ENCODE measurements around the gene ALMS1.
"Not testable (repeated sequence)": the region's sequence is repeated elsewhere in the genome, so short reads cannot be mapped to it uniquely, and the experiment has no call there.

Gene ALMS1

DNA sequence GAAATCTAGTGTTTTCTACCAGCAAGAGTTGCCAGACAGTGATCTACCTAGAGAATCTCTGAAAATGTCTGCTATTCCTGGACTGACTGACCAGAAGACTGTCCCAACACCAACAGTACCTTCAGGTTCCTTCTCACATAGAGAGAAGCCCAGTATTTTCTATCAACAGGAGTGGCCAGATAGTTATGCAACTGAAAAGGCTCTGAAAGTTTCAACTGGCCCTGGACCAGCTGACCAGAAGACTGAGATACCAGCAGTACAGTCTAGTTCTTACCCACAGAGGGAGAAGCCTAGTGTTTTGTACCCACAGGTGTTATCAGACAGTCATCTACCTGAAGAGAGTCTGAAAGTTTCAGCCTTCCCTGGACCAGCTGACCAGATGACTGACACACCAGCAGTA, 63.8 kb downstream of the ALMS1 start:
- TF ChIP-seq, protein P1, sequence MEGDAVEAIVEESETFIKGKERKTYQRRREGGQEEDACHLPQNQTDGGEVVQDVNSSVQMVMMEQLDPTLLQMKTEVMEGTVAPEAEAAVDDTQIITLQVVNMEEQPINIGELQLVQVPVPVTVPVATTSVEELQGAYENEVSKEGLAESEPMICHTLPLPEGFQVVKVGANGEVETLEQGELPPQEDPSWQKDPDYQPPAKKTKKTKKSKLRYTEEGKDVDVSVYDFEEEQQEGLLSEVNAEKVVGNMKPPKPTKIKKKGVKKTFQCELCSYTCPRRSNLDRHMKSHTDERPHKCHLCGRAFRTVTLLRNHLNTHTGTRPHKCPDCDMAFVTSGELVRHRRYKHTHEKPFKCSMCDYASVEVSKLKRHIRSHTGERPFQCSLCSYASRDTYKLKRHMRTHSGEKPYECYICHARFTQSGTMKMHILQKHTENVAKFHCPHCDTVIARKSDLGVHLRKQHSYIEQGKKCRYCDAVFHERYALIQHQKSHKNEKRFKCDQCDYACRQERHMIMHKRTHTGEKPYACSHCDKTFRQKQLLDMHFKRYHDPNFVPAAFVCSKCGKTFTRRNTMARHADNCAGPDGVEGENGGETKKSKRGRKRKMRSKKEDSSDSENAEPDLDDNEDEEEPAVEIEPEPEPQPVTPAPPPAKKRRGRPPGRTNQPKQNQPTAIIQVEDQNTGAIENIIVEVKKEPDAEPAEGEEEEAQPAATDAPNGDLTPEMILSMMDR (IDR thresholded peaks at IDR 0.05; ENCODE audit: low read depth, low read length, poor library complexity, severe bottlenecking): no peak
- TF ChIP-seq EZH2phosphoT487 (IDR thresholded peaks at IDR 0.05; ENCODE audit: borderline replicate concordance, low read length): no peak
- no peaks in the 10 kb centered on the region for H3K79me2 ChIP-seq (ENCODE audit: control insufficient read depth, low read length)
- no peak overlapping the region for H3K27ac ChIP-seq (ENCODE audit: low read depth, low read length)
- no peaks in the 10 kb centered on the region for H3K9me3 ChIP-seq (ENCODE audit: control insufficient read depth, insufficient read depth, low read length)
- no peaks in the 10 kb centered on the region for H4K20me1 ChIP-seq (ENCODE audit: control insufficient read depth, insufficient read depth, low read depth, low read length)
- H3K36me3 ChIP-seq (ENCODE audit: control insufficient read depth, low read length): peaks cover 53% of the 10 kb centered on the region
- no peaks in the 10 kb centered on the region for H3K4me1 ChIP-seq (ENCODE audit: control insufficient read depth, low read length)
- H3K4me3 ChIP-seq (ENCODE audit: low read length): no peak overlapping the region
- no peaks in the 10 kb centered on the region for H3F3A ChIP-seq (ENCODE audit: control insufficient read depth, insufficient read depth)
- H3K4me2 ChIP-seq (ENCODE audit: low read length): no peak overlapping the region
- no peaks in the 10 kb centered on the region for H3K9me2 ChIP-seq (replicated peaks; ENCODE audit: control insufficient read depth, low read length)
- H3K27me3 ChIP-seq (ENCODE audit: control insufficient read depth, low read length): no peaks in the 10 kb centered on the region

DNA sequence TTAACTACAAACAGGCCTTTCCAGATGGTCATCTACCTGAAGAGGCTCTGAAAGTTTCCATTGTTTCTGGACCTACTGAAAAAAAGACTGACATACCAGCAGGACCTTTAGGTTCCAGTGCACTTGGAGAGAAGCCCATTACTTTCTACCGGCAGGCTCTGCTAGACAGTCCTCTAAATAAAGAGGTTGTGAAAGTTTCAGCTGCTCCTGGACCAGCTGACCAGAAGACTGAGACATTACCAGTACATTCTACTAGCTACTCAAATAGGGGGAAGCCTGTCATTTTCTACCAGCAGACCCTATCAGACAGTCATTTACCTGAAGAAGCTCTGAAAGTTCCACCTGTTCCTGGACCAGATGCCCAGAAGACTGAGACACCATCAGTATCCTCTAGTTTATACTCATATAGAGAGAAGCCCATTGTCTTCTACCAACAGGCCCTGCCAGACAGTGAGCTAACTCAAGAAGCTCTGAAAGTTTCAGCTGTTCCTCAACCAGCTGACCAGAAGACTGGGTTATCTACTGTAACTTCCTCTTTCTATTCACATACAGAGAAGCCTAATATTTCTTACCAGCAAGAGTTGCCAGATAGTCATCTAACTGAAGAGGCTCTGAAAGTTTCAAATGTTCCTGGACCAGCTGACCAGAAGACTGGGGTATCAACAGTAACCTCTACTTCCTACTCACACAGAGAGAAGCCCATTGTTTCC, 65.8 kb downstream of the ALMS1 start:
- no peaks in the 10 kb centered on the region for H3K9me3 ChIP-seq (ENCODE audit: control insufficient read depth, insufficient read depth, low read length)
- H3K4me3 ChIP-seq (ENCODE audit: low read length): no peak overlapping the region
- no peaks in the 10 kb centered on the region for H3K4me1 ChIP-seq (ENCODE audit: control insufficient read depth, low read length)
- no peaks in the 10 kb centered on the region for H3K9me2 ChIP-seq (replicated peaks; ENCODE audit: control insufficient read depth, low read length)
- no peaks in the 10 kb centered on the region for H4K20me1 ChIP-seq (ENCODE audit: control insufficient read depth, insufficient read depth, low read depth, low read length)
- peaks cover 55% of the 10 kb centered on the region for H3K36me3 ChIP-seq (ENCODE audit: control insufficient read depth, low read length)
- no peak for TF ChIP-seq EZH2phosphoT487 (IDR thresholded peaks at IDR 0.05; ENCODE audit: borderline replicate concordance, low read length)
- TF ChIP-seq, protein P1 (IDR thresholded peaks at IDR 0.05; ENCODE audit: low read depth, low read length, poor library complexity, severe bottlenecking): no peak
- H3K27ac ChIP-seq (ENCODE audit: low read depth, low read length): no peak overlapping the region
- no peaks in the 10 kb centered on the region for H3K27me3 ChIP-seq (ENCODE audit: control insufficient read depth, low read length)
- H3K79me2 ChIP-seq (ENCODE audit: control insufficient read depth, low read length): no peaks in the 10 kb centered on the region
- H3F3A ChIP-seq (ENCODE audit: control insufficient read depth, insufficient read depth): no peaks in the 10 kb centered on the region
- H3K4me2 ChIP-seq (ENCODE audit: low read length): no peak overlapping the region

DNA sequence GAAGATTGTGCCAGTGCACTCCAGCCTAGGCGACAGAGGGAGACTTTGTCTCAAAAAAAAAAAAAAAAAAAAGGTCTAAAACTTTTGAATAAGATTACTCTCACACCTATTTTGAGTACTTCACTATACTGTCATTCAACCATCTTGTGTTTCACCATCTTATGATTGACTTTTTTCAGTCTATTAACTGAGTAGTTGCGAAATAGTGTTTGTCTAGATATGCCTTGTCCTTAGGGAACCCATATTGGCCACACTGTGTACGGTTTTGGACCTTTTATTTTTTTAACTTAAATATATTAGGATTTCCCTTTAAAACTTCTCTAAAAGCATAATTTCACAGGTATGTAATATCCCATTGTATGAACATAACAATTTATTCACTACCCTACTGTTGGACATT, 72.3 kb downstream of the ALMS1 start:
- H3K79me2 ChIP-seq (ENCODE audit: control insufficient read depth, low read length): no peaks in the 10 kb centered on the region
- TF ChIP-seq EZH2phosphoT487 (IDR thresholded peaks at IDR 0.05; ENCODE audit: borderline replicate concordance, low read length): no peak
- TF ChIP-seq, protein P1 (IDR thresholded peaks at IDR 0.05; ENCODE audit: low read depth, low read length, poor library complexity, severe bottlenecking): no peak
- H3K9me3 ChIP-seq (ENCODE audit: control insufficient read depth, insufficient read depth, low read length): no peaks in the 10 kb centered on the region
- no peaks in the 10 kb centered on the region for H3K9me2 ChIP-seq (replicated peaks; ENCODE audit: control insufficient read depth, low read length)
- no peaks in the 10 kb centered on the region for H4K20me1 ChIP-seq (ENCODE audit: control insufficient read depth, insufficient read depth, low read depth, low read length)
- no peaks in the 10 kb centered on the region for H3F3A ChIP-seq (ENCODE audit: control insufficient read depth, insufficient read depth)
- no peak overlapping the region for H3K4me3 ChIP-seq (ENCODE audit: low read length)
- no peak overlapping the region for H3K27ac ChIP-seq (ENCODE audit: low read depth, low read length)
- no peaks in the 10 kb centered on the region for H3K27me3 ChIP-seq (ENCODE audit: control insufficient read depth, low read length)
- H3K36me3 ChIP-seq (ENCODE audit: control insufficient read depth, low read length): peaks cover 13% of the 10 kb centered on the region
- H3K4me2 ChIP-seq (ENCODE audit: low read length): no peak overlapping the region
- H3K4me1 ChIP-seq (ENCODE audit: control insufficient read depth, low read length): no peaks in the 10 kb centered on the region

DNA sequence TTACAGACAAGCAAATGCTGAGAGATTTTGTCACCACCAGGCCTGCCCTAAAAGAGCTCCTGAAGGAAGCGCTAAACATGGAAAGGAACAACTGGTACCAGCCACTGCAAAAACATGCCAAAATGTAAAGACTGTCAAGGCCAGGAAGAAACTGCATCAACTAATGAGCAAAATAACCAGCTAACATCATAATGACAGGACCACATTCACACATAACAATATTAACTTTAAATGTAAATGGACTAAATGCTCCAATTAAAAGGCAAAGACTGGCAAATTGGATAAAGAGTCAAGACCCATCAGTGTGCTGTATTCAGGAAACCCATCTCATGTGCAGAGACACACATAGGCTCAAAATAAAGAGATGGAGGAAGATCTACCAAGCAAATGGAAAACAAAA, 76.8 kb downstream of the ALMS1 start:
- H3K9me2 ChIP-seq (replicated peaks; ENCODE audit: control insufficient read depth, low read length); H3K27ac ChIP-seq (ENCODE audit: low read depth, low read length); H4K20me1 ChIP-seq (ENCODE audit: control insufficient read depth, insufficient read depth, low read depth, low read length); H3K79me2 ChIP-seq (ENCODE audit: control insufficient read depth, low read length); H3K4me2 ChIP-seq (ENCODE audit: low read length); H3K27me3 ChIP-seq (ENCODE audit: control insufficient read depth, low read length); H3K9me3 ChIP-seq (ENCODE audit: control insufficient read depth, insufficient read depth, low read length); H3K4me1 ChIP-seq (ENCODE audit: control insufficient read depth, low read length); H3F3A ChIP-seq (ENCODE audit: control insufficient read depth, insufficient read depth); H3K36me3 ChIP-seq (ENCODE audit: control insufficient read depth, low read length); H3K4me3 ChIP-seq (ENCODE audit: low read length): not testable (repeated sequence)

Data from DOHH2 (cell line).